Heart left ventricle (tissue), 13 donors: ENCODE results near the gene GREM2.

Experiments used
- POLR2A ChIP-seq, 2 donors: fragments of 450-650 bp; IDR thresholded peaks; one replicate each; pipeline ENCODE4 v1.6.1; 2017; ENCODE audit warnings: antibody characterized with exemption in 2 of 2, mild to moderate bottlenecking in 2 of 2, moderate library complexity in 2 of 2
- TF ChIP-seq, protein P1 (sequence below), 12 donors: fragments of 200-600 bp; sonication (generic) in 4 of 12; IDR thresholded peaks; one replicate each; pipeline versions ENCODE4 v1.5.0 to v1.8.0; 2018 to 2022; ENCODE audit warnings: antibody characterized with exemption in 12 of 12, mild to moderate bottlenecking in 5 of 12
- donor health status: ischemic (EF 13 %, LVEDD 7.1; RV severe dilation, severe dysfunction).
- donor health status: DM: no; HTN: yes; CAD: no.
- donor health status: DM: no; HTN: no; CAD: no.
- donor health status: ischemic (EF 25% LVEDD 6.9; RV normal size, moderate dysfunction).
- donor health status: ischemic (EF 25% LVEDD 5.7; RV mildly dilated, moderate dysfunction).
- donor health status: ischemic (EF 35%, LVEDD 5.7; RV mildly dilated, moderate dysfunction).
- donor health status: nonischemic (EF 11% LVEDD 7.7; RV severe dilation, severe dysfunction).
- donor health status: DM: yes; HTN: yes; CAD: no.
- donor health status: PGD.
- donor health status: ischemic (EF 29% LVEDD 5.4; RV normal size, mild dysfunction).
- donor health status: nonischemic (EF 23%, LVEDD 6.1; RV moderate dilation, normal function).

- no peak for TF ChIP-seq POLR2A (IDR thresholded peaks at IDR 0.05)
- TF ChIP-seq, protein P1, sequence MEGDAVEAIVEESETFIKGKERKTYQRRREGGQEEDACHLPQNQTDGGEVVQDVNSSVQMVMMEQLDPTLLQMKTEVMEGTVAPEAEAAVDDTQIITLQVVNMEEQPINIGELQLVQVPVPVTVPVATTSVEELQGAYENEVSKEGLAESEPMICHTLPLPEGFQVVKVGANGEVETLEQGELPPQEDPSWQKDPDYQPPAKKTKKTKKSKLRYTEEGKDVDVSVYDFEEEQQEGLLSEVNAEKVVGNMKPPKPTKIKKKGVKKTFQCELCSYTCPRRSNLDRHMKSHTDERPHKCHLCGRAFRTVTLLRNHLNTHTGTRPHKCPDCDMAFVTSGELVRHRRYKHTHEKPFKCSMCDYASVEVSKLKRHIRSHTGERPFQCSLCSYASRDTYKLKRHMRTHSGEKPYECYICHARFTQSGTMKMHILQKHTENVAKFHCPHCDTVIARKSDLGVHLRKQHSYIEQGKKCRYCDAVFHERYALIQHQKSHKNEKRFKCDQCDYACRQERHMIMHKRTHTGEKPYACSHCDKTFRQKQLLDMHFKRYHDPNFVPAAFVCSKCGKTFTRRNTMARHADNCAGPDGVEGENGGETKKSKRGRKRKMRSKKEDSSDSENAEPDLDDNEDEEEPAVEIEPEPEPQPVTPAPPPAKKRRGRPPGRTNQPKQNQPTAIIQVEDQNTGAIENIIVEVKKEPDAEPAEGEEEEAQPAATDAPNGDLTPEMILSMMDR (IDR thresholded peaks at IDR 0.05) = no peak
Observed at GRCh38 chr1:240612811-240613210, 856 bp upstream of the GREM2 start.
